Mesenteric fat pad (tissue), 1 donor: ENCODE measurements around the gene TMEM38A. TPM values are rescaled to one million over a fixed set of nuclear protein-coding genes. Genes with fewer than 3 reads are reported as not detected.
"Not testable (repeated sequence)": the region's sequence is repeated elsewhere in the genome, so short reads cannot be mapped to it uniquely, and the experiment has no call there.

Experiments used
- DNase-seq: peaks from one replicate; pipeline ENCODE4 v3.0.0-alpha.2; 2020; ENCODE audit warnings: low spot score
- total RNA-seq: library from RNA; stranded (reverse); fragmentation: NEBNext Ultra II Directional; extraction: Animal tissue kit (Norgen Biotek cat#: 25700); gene quantifications from one replicate; pipeline ENCODE4 v1.2.1, GENCODE V29; 2021
- donor health status: DM: yes; HTN: yes; CAD: no.

The TMEM38A gene
- total RNA-seq, 1 donor from 2014 or later: 2.1 TPM

GRCh38 chr19:16676101-16676798 is 15.3 kb downstream of the TMEM38A start:
- no peak for DNase-seq

GRCh38 chr19:16677055-16677454 is 16.1 kb downstream of the TMEM38A start:
- no peak for DNase-seq

- DNase-seq: no peak
These were observed 17.6 kb downstream of the TMEM38A start for GRCh38 chr19:16678498-16678897.

- no peak for DNase-seq
These were observed 18.9 kb downstream of the TMEM38A start for GRCh38 chr19:16679811-16680210.

- no peak for DNase-seq
These were observed 21.6 kb downstream of the TMEM38A start for GRCh38 chr19:16682539-16682938.

GRCh38 chr19:16684216-16684615 is 23.3 kb downstream of the TMEM38A start:
- DNase-seq: no peak

- DNase-seq: no peak
These were observed 27.1 kb downstream of the TMEM38A start for GRCh38 chr19:16688084-16688483.

- DNase-seq: no peak
These were observed 38.0 kb downstream of the TMEM38A start for GRCh38 chr19:16698914-16699313.

GRCh38 chr19:16702123-16702522 is 41.2 kb downstream of the TMEM38A start:
- no peak for DNase-seq

- DNase-seq: no peak
These were observed 42.7 kb downstream of the TMEM38A start for GRCh38 chr19:16703677-16704076.

- not testable (repeated sequence) for DNase-seq
These were observed 49.9 kb downstream of the TMEM38A start for GRCh38 chr19:16710870-16711269.

GRCh38 chr19:16712295-16712694 is 51.4 kb downstream of the TMEM38A start:
- DNase-seq: not testable (repeated sequence)

- DNase-seq: no peak
These were observed 53.9 kb downstream of the TMEM38A start for GRCh38 chr19:16714702-16715287.

- no peak for DNase-seq
These were observed 54.7 kb downstream of the TMEM38A start for GRCh38 chr19:16715611-16716010.

GRCh38 chr19:16721051-16721450 is 60.1 kb downstream of the TMEM38A start:
- DNase-seq: no peak

- no peak for DNase-seq
These were observed 61.7 kb downstream of the TMEM38A start for GRCh38 chr19:16722591-16722990.

- no peak for DNase-seq
These were observed 66.0 kb downstream of the TMEM38A start for GRCh38 chr19:16726916-16727315.

GRCh38 chr19:16735650-16736266 is 74.8 kb downstream of the TMEM38A start:
- DNase-seq: not testable (repeated sequence)

GRCh38 chr19:16736709-16737108 is 75.8 kb downstream of the TMEM38A start:
- no peak for DNase-seq

- DNase-seq: no peak
These were observed 77.0 kb downstream of the TMEM38A start for GRCh38 chr19:16737911-16738310.

- no peak for DNase-seq
These were observed 78.6 kb downstream of the TMEM38A start for GRCh38 chr19:16739546-16739945.
